GM10266 (cell line): ENCODE results near the gene CDS1.
A peak's percentile ranks its signal among the peaks of the same experiment; 100 is the strongest.

Experiments
- DNase-seq: peaks from one replicate; pipeline ENCODE4 v3.0.0; 2012; ENCODE audit errors: extremely low spot score
- TF ChIP-seq, protein P1 (sequence below): IDR thresholded peaks from 2 replicates; pipeline ENCODE4 v1.5.1; 2012; ENCODE audit warnings: mild to moderate bottlenecking, low read depth; ENCODE audit not compliant: control insufficient read depth, insufficient read depth; ENCODE audit errors: missing control alignments

CDS1 gene

DNA sequence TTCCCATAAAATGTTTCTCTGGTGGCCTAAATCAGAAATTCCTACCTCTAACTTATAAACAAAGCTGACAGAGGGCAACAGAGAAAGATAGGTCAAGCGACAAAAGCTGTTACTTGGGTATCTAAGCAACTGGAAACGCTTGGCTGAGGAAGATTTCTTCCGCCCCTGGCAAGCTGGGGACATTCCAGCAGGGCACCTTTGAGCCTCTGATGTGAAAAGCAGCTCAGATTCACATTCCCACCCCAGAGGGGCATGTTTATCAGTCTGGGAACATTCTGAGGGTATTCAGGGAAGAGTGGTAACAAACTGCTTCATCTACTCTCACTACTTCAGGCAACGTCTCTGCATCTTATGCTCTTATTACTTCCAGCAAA is 3.5 kb upstream of the CDS1 start:
- TF ChIP-seq, protein P1, sequence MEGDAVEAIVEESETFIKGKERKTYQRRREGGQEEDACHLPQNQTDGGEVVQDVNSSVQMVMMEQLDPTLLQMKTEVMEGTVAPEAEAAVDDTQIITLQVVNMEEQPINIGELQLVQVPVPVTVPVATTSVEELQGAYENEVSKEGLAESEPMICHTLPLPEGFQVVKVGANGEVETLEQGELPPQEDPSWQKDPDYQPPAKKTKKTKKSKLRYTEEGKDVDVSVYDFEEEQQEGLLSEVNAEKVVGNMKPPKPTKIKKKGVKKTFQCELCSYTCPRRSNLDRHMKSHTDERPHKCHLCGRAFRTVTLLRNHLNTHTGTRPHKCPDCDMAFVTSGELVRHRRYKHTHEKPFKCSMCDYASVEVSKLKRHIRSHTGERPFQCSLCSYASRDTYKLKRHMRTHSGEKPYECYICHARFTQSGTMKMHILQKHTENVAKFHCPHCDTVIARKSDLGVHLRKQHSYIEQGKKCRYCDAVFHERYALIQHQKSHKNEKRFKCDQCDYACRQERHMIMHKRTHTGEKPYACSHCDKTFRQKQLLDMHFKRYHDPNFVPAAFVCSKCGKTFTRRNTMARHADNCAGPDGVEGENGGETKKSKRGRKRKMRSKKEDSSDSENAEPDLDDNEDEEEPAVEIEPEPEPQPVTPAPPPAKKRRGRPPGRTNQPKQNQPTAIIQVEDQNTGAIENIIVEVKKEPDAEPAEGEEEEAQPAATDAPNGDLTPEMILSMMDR = no peak
- DNase-seq = no peak

DNA sequence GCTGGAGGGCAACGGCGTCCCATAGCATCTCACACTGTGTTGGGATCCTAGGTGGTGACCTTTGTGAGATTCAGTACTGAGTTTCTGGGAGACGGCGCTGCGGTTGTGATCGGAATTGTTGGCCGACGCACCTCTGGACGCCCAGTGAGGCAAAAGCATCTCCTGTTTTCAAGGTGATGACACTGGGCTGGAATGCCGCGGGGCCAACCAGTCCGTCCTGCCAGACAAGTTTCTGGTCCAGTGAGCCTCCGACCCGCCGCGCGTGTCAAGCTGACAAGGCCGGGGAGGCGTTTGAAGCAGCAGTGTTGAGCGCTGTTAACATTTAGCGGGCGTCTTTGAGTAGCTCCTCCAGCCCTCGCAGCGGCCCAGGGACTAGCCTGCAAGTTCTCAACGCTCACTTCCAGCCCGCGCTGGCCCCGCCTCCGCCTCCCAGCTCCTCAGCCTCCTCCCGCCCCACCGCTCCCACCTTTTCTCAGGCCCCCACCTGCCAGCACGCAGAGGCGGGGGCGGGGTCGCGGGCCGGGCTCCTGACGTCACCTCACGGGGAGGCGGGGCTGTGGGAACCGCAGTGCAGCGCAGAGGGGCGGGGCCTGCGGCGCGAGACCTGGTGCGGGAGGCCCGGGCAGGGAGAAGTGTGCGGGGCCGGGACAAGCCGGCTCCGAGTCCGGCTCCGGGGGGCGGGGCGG is 482 bp upstream of the CDS1 start:
- peak; percentile 63 for DNase-seq
- TF ChIP-seq, protein P1 = no peak

DNA sequence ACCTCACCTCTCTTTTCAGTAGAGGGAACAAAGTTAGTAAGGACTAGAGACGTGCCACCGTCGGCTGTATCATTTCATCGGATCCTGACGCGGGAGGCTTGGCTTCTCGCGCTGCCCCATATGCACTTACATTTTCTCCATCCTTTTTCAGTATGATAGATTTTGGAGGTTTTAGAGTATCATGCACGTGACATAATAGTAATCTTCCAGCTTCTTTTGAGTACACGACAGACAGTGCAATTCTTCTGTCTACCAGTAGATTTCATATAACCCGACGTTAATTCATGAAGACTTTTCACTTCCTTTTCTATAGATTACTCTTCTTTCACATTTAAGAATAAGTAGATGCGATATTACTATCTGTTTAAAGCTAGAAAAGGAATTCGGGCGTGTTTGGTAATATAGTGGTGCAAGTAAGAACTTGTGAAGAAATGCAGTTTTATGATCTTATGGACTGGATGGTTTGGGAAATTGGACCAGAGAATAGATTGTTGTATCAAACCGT is 1.0 kb downstream of the CDS1 start:
- TF ChIP-seq, protein P1 = no peak
- peak; percentile 19 for DNase-seq

DNA sequence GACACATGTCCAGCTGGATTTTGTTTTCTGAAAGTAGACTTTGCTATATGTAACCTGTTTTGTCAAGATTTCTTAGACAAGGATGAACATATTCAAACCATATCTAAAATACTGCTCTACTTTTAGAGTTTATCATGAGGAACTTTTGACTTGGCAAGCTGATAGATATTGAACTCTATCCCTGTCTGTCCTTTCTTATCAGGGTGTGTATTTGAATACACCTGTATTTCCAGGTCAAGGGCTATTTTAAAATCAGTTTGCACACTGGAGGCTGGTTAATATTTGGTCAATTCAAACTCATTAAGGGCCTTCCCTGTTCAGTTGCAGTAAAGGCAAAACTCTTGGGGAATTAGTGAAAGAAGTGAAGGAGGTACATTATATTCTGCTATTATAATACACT is 2.3 kb downstream of the CDS1 start:
- no peak for DNase-seq
- TF ChIP-seq, protein P1 = no peak

DNA sequence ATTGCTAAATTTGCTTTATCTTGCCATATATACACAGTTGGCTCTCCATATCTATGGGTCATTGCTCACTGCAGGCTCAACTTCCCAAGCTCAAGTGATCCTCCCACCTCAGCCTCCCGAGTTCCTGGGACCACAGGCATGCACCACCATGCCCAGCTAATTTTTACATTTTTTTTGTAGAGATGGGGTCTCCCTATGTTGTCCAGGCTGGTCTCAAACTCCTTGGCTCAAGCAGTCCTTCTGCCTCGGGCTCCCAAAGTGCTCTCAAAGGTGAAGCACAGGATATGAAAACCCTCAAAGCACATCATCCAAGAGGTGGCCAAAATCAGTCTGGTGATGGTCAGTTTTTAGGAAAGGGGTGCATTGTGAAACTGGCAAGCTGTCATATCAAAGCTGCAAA is 11.8 kb downstream of the CDS1 start:
- TF ChIP-seq, protein P1 = no peak
- no peak for DNase-seq

DNA sequence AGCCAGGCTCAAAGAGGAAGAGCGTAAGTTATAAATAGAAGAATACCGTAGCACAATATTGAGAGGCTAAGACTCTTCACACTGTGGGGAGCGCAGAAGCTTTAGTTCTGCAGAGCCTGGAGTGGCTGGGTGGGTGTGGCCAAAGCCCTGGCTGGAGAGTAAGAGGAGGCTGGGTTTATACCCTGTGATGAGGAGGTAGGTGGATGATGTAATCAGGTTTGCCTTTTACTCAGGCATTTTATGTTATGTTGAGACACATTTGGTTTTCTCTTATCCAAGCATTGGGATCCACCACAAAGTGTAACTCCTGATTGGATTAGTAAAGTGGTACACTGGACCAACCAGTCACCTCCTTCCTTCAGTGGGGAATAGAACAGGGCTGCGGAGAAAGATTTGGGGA is 13.9 kb downstream of the CDS1 start:
- TF ChIP-seq, protein P1 = no peak
- DNase-seq = no peak

DNA sequence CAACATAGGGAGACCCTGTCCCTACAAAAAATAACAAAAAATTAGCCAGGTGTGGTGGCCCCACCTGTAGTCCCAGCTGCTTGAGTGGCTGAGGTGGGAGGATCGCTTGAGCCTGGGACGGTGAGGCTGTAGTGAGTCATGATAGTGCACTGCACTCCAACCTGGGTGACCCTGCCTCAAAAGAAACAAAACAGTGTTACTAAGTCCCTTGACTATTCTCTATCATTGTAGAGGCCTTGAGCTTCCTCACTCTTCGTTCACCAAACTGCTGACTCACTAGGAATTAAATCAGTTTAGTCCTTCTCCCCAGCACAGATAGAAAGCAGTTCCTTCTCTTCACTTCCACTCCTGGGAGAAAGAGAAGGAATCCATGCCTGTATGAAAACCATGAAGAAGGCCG is 14.5 kb downstream of the CDS1 start:
- TF ChIP-seq, protein P1 = no peak
- DNase-seq = no peak
